Endothelial cell of umbilical vein (primary cell): ENCODE data around the gene C11orf71. TPM values are rescaled to one million over a fixed set of nuclear protein-coding genes. Genes with fewer than 3 reads are reported as not detected.

Source experiments
- BruUV-seq: library from RNA; stranded (reverse); fragments of 400-500 nt; replicated peaks from 2 replicates; lab custom pipeline; 2021; lab: Mats Ljungman, UMichigan
- CTCF ChIA-PET: fragments of 300-600, 350-600 bp; sonication (Branson Sonifier 250); formaldehyde crosslinking; loops from one replicate; lab custom pipeline; 2021; ENCODE audit warnings: antibody characterized with exemption, inconsistent platforms; lab: Charles Lee
- POLR2A ChIA-PET: fragments of 300-600, 350-600 bp; sonication (Branson Sonifier 250); formaldehyde crosslinking; loops from one replicate; lab custom pipeline; 2021; ENCODE audit warnings: antibody characterized with exemption, inconsistent platforms; lab: Charles Lee
- DNase-seq: peaks from one replicate; pipeline ENCODE4 v3.0.0-alpha.2; 2011; ENCODE audit warnings: low read depth, low spot score
- FAIRE-seq: peaks from 2 replicates; lab custom pipeline; 2011; peaks lifted over from hg19 to GRCh38; lab: Jason Lieb, UNC
- H2AFZ ChIP-seq: 2 replicates; pipeline ENCODE4 v1.6.0; 2012; ENCODE audit warnings: low read depth, low read length, control low read depth, inconsistent platforms
- H3K27ac ChIP-seq: 2 replicates; pipeline ENCODE4 v1.5.1; 2011; ENCODE audit warnings: low read depth, mild to moderate bottlenecking, control low read depth, low read length, moderate library complexity; ENCODE audit not compliant: insufficient read depth
- H3K27me3 ChIP-seq, 2 experiments: 2 replicates each; pipeline versions ENCODE4 v1.6.0 to v1.6.1; 2011; ENCODE audit warnings: low read length in 2 of 2, mixed read lengths in 1 of 2; ENCODE audit not compliant: control insufficient read depth in 2 of 2, insufficient read depth in 2 of 2
- H3K36me3 ChIP-seq, 2 experiments: 2 replicates in 1 of 2; 3 replicates in 1 of 2; pipeline ENCODE4 v1.5.1; 2011; ENCODE audit warnings: low read length in 2 of 2, mild to moderate bottlenecking in 1 of 2, moderate library complexity in 1 of 2; ENCODE audit not compliant: control insufficient read depth in 2 of 2, insufficient read depth in 2 of 2; ENCODE audit errors: extremely low read depth in 1 of 2
- H3K4me1 ChIP-seq: 3 replicates; pipeline ENCODE4 v1.5.1; 2011; ENCODE audit warnings: mild to moderate bottlenecking, low read length; ENCODE audit not compliant: control insufficient read depth, insufficient read depth; ENCODE audit errors: extremely low read depth
- H3K4me2 ChIP-seq: 2 replicates; pipeline ENCODE4 v1.6.1; 2011; ENCODE audit warnings: low read length, control low read depth, mixed read lengths; ENCODE audit not compliant: insufficient read depth
- H3K4me3 ChIP-seq, 3 experiments: fragments of 200-600 bp in 1 of 3; sonication (generic), shearing (Covaris generic) in 1 of 3; replicated peaks in 1 of 3; 2 replicates each; pipeline ENCODE4 v1.5.1; 2011 to 2016; ENCODE audit warnings: control low read depth in 3 of 3, low read length in 3 of 3, mild to moderate bottlenecking in 2 of 3, inconsistent platforms in 1 of 3, low read depth in 1 of 3, moderate library complexity in 1 of 3; ENCODE audit not compliant: insufficient read depth in 1 of 3
- H3K79me2 ChIP-seq: 2 replicates; pipeline ENCODE4 v1.6.0; 2012; ENCODE audit warnings: low read length, inconsistent platforms; ENCODE audit not compliant: control insufficient read depth, insufficient read depth
- H3K9ac ChIP-seq: replicated peaks from 2 replicates; pipeline ENCODE3; 2011; ENCODE audit warnings: low read length, control low read depth; ENCODE audit not compliant: insufficient read depth; ENCODE audit errors: extremely low read depth
- H3K9me1 ChIP-seq: replicated peaks from 3 replicates; pipeline ENCODE4 v1.6.0; 2011; ENCODE audit warnings: mild to moderate bottlenecking, low read length; ENCODE audit not compliant: control insufficient read depth, insufficient read depth; ENCODE audit errors: extremely low read depth
- H3K9me3 ChIP-seq: replicated peaks from 2 replicates; pipeline ENCODE4 v1.5.1; 2012; ENCODE audit warnings: low read length, inconsistent platforms; ENCODE audit not compliant: control insufficient read depth, insufficient read depth
- H4K20me1 ChIP-seq: replicated peaks from 2 replicates; pipeline ENCODE3; 2011; ENCODE audit warnings: mild to moderate bottlenecking, low read length; ENCODE audit not compliant: control insufficient read depth, insufficient read depth; ENCODE audit errors: extremely low read depth
- EZH2 ChIP-seq: IDR thresholded peaks from 2 replicates; pipeline ENCODE4 v1.6.1; 2012; ENCODE audit warnings: borderline replicate concordance, low read depth, mild to moderate bottlenecking, moderate library complexity, low read length, inconsistent platforms; ENCODE audit not compliant: severe bottlenecking
- FOS ChIP-seq: IDR thresholded peaks from 2 replicates; pipeline ENCODE4 v1.6.1; 2011; ENCODE audit warnings: mild to moderate bottlenecking, low read length, moderate library complexity, borderline replicate concordance; ENCODE audit not compliant: insufficient read depth
- GATA2 ChIP-seq: IDR thresholded peaks from 2 replicates; pipeline ENCODE4 v1.7.0; 2011; ENCODE audit warnings: low read depth, mild to moderate bottlenecking, moderate library complexity, mixed read lengths, low read length; ENCODE audit not compliant: insufficient read length, insufficient read depth
- JUN ChIP-seq: IDR thresholded peaks from 2 replicates; pipeline ENCODE4 v1.6.1; 2011; ENCODE audit warnings: borderline replicate concordance, low read depth; ENCODE audit not compliant: insufficient read length, insufficient read depth
- MYC ChIP-seq: IDR thresholded peaks from one replicate; pipeline ENCODE4 v1.6.1; 2011; ENCODE audit warnings: mild to moderate bottlenecking, low read depth, low read length
- POLR2A ChIP-seq: IDR thresholded peaks from 2 replicates; pipeline ENCODE4 v1.6.1; 2012; ENCODE audit warnings: low read depth, mild to moderate bottlenecking, control low read depth, low read length
- POLR2AphosphoS5 ChIP-seq: IDR thresholded peaks from 2 replicates; pipeline ENCODE4 v1.6.1; 2012; ENCODE audit warnings: low read depth, mild to moderate bottlenecking, control low read depth, low read length, moderate library complexity; ENCODE audit not compliant: insufficient read depth
- dilution Hi-C: fragments of 300-500 bp; cut with MboI; formaldehyde crosslinking; loops from one replicate; pipeline ENCODE4 v1.15.0; 2019; ENCODE audit warnings: low sequenced_read_pairs; ENCODE audit not compliant: extremely low pct_ligation_motif_present
- intact Hi-C: fragments of 100-400 bp; cut with micrococcal nuclease; formaldehyde crosslinking; loops from one replicate; pipeline ENCODE4 v1.10.0; 2022
- polyA plus RNA-seq, 4 experiments: library from polyadenylated mRNA; depleted of rRNA in 3 of 4; stranded (reverse) in 3 of 4; unstranded in 1 of 4; fragments of >200 nt; gene quantifications; 2 replicates each; pipeline versions ENCODE4 v1.2.1 to v1.2.3, GENCODE V29; 2011 to 2012; ENCODE audit warnings: missing spikeins in 1 of 4
- total RNA-seq: library from RNA; stranded (reverse); gene quantifications from 2 replicates; pipeline ENCODE4 v1.2.3, GENCODE V29; 2021
- TF ChIP-seq, protein P1 (sequence below): IDR thresholded peaks from 2 replicates; pipeline ENCODE4 v1.6.1; 2011; ENCODE audit not compliant: insufficient read depth, insufficient read length
- TF ChIP-seq, protein P2 (sequence below), 2 donors: IDR thresholded peaks; 1 replicate in 1 of 2; 2 replicates in 1 of 2; pipeline ENCODE4 v1.5.1; 2011; ENCODE audit warnings: low read length in 2 of 2, mild to moderate bottlenecking in 2 of 2, moderate library complexity in 2 of 2, control low read depth in 1 of 2, inconsistent platforms in 1 of 2, low read depth in 1 of 2; ENCODE audit not compliant: insufficient read depth in 1 of 2; ENCODE audit errors: extremely low read depth in 1 of 2

C11orf71 gene
- total and polyA plus RNA-seq, 2 donors (not counting 3 experiments of a cell fraction or from before 2014, with no cell fraction given), result 4.0 to 6.9 TPM

DNA sequence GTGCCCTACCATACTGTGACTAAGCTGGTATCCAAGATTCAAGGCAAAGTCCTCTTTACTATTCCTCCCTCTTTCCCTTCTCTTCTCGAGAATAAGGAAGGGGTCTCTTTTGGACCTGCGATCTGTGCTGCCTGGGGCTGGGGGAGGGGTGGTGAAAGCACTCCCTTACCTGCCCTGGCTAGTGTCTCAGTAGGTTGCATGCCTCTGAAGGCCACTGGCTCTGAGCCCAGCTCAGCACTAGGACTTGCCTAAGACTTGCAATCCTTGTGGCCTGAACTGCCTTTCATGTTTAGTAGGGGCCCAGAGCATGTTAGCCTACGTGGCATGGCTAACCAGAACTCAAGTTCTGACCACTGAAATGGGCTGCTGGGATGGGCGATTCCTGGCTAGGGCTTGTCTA, 26.0 kb upstream of the C11orf71 start:
- Histone ChIP-seq H4K20me1 (no peaks in the 10 kb centered on the region), H3K4me3 (no peak overlapping the region), H3K79me2 (no peaks in the 10 kb centered on the region), H3K27me3 (no peaks in the 10 kb centered on the region), H3K36me3 (no peaks in the 10 kb centered on the region), H3K4me2 (no peak overlapping the region), H3K4me1 (no peaks in the 10 kb centered on the region), H3K9ac (no peak overlapping the region), H3K9me1 (no peaks in the 10 kb centered on the region), H3K27ac (no peak overlapping the region), H2AFZ (no peak overlapping the region), H3K9me3 (no peaks in the 10 kb centered on the region)
- intact Hi-C loops, result no loop called here
- ChIA-PET CTCF (no interaction called here), POLR2A (no interaction called here)
- dilution Hi-C loops, result no loop called here
- no peak for FAIRE-seq
- TF ChIP-seq POLR2AphosphoS5 (no peak), POLR2A (no peak), EZH2 (no peak), MYC (no peak), JUN (no peak), FOS (no peak), GATA2 (no peak)
- TF ChIP-seq, protein P1, sequence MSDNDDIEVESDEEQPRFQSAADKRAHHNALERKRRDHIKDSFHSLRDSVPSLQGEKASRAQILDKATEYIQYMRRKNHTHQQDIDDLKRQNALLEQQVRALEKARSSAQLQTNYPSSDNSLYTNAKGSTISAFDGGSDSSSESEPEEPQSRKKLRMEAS, result no peak
- TF ChIP-seq, protein P2, sequence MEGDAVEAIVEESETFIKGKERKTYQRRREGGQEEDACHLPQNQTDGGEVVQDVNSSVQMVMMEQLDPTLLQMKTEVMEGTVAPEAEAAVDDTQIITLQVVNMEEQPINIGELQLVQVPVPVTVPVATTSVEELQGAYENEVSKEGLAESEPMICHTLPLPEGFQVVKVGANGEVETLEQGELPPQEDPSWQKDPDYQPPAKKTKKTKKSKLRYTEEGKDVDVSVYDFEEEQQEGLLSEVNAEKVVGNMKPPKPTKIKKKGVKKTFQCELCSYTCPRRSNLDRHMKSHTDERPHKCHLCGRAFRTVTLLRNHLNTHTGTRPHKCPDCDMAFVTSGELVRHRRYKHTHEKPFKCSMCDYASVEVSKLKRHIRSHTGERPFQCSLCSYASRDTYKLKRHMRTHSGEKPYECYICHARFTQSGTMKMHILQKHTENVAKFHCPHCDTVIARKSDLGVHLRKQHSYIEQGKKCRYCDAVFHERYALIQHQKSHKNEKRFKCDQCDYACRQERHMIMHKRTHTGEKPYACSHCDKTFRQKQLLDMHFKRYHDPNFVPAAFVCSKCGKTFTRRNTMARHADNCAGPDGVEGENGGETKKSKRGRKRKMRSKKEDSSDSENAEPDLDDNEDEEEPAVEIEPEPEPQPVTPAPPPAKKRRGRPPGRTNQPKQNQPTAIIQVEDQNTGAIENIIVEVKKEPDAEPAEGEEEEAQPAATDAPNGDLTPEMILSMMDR (IDR thresholded peaks at IDR 0.05; ENCODE audit: extremely low read depth in 1 of 2, insufficient read depth in 1 of 2, low read depth in 1 of 2, low read length in 2 of 2), result no peak
- no peak for DNase-seq
- no TSS peak for BruUV-seq
